LoVo (cell line): Measurements from ENCODE around the gene TRMT5.

Source experiments
- DNase-seq: peaks from one replicate; pipeline ENCODE4 v3.0.0-alpha.2; 2016; ENCODE audit warnings: low spot score

TRMT5 gene

GRCh38 chr14:60963761-60964160 is 17.1 kb downstream of the TRMT5 start:
- DNase-seq, result no peak

- DNase-seq, result no peak
Observed at GRCh38 chr14:60958146-60958545, 22.7 kb downstream of the TRMT5 start.

GRCh38 chr14:60956632-60957031 is 24.2 kb downstream of the TRMT5 start:
- no peak for DNase-seq

- DNase-seq, result no peak
Observed at GRCh38 chr14:60956202-60956601, 24.7 kb downstream of the TRMT5 start.

GRCh38 chr14:60951776-60952435 is 29.0 kb downstream of the TRMT5 start:
- no peak for DNase-seq

- DNase-seq, result no peak
Observed at GRCh38 chr14:60946773-60947172, 34.1 kb downstream of the TRMT5 start.

- no peak for DNase-seq
Observed at GRCh38 chr14:60945984-60946383, 34.9 kb downstream of the TRMT5 start.

- DNase-seq, result no peak
Observed at GRCh38 chr14:60944204-60944603, 36.7 kb downstream of the TRMT5 start.

GRCh38 chr14:60943637-60944032 is 37.2 kb downstream of the TRMT5 start:
- DNase-seq, result no peak

- no peak for DNase-seq
Observed at GRCh38 chr14:60935319-60935718, 45.6 kb downstream of the TRMT5 start.

GRCh38 chr14:60933920-60934655 is 46.8 kb downstream of the TRMT5 start:
- peak; percentile 44 for DNase-seq

- no peak for DNase-seq
Observed at GRCh38 chr14:60931218-60931617, 49.7 kb downstream of the TRMT5 start.

- no peak for DNase-seq
Observed at GRCh38 chr14:60926002-60926401, 54.9 kb downstream of the TRMT5 start.

GRCh38 chr14:60925286-60925685 is 55.6 kb downstream of the TRMT5 start:
- DNase-seq, result no peak

GRCh38 chr14:60922050-60922449 is 58.8 kb downstream of the TRMT5 start:
- no peak for DNase-seq
